ENCODE measurements around the gene TECR.

The TECR gene

GRCh38 chr19:14492756-14493337 is 36.5 kb upstream of the TECR start:
- H3K27me3 ChIP-seq (replicated peaks in 2 of 5; ENCODE audit: control insufficient read depth in 4 of 5, insufficient read depth in 5 of 5, low read length in 4 of 5) = no peaks in the 10 kb centered on the region
- no peak overlapping the region for H3K27ac ChIP-seq (ENCODE audit: insufficient read depth in 1 of 2, low read depth in 1 of 2, low read length in 2 of 2, poor library complexity in 1 of 2, severe bottlenecking in 2 of 2)
- H3K4me1 ChIP-seq (ENCODE audit: control extremely low read depth in 1 of 4, control insufficient read depth in 4 of 4, insufficient read depth in 4 of 4, low read length in 3 of 4) = peaks cover 0 to 20% (median 16%) of the 10 kb centered on the region in 4 experiments
- no peaks in the 10 kb centered on the region for H3K9me3 ChIP-seq (ENCODE audit: control extremely low read depth in 1 of 5, control insufficient read depth in 4 of 5, insufficient read depth in 2 of 5, low read depth in 1 of 5, low read length in 4 of 5)
- CTCF ChIA-PET = interaction anchor here (0.7 to 6.5 kb wide), 9 partner anchors 11 to 433 kb away, joined by 3 to 50 read pairs (median 3); no protein-coding TSS in a partner anchor
- H3K36me3 ChIP-seq (ENCODE audit: control insufficient read depth in 4 of 4, insufficient read depth in 4 of 4, low read length in 3 of 4) = peaks cover 0 to 7% (median 4%) of the 10 kb centered on the region in 4 experiments
- WGBS (ENCODE audit: insufficient coverage) = 94% methylated on average over 5 of the region's 5 CpGs
- POLR2A ChIA-PET = interaction anchor here (0.6 kb wide), 1 partner anchor 19 kb away, joined by 3 read pairs; no protein-coding TSS in a partner anchor
- no peak for DNase-seq
- no peak overlapping the region for H3K4me3 ChIP-seq (ENCODE audit: control insufficient read depth in 1 of 7, extremely low read depth in 1 of 7, insufficient read depth in 4 of 7, low read depth in 2 of 7, low read length in 6 of 7)

- ChIA-PET POLR2A (interaction anchor here (2.0 kb wide), 1 partner anchor 24 kb away, joined by 8 read pairs; the partner anchor contains the start of gene DNAJB1), CTCF (interaction anchor here (0.8 to 1.2 kb wide), 2 partner anchors 8 to 9 kb away, joined by 3 to 4 read pairs; no protein-coding TSS in a partner anchor)
- Histone ChIP-seq H3K27ac (ENCODE audit: insufficient read depth in 1 of 2, low read depth in 1 of 2, low read length in 2 of 2, poor library complexity in 1 of 2, severe bottlenecking in 2 of 2) (no peak overlapping the region), H3K4me1 (ENCODE audit: control extremely low read depth in 1 of 4, control insufficient read depth in 4 of 4, insufficient read depth in 4 of 4, low read length in 3 of 4) (peaks cover 0 to 20% (median 16%) of the 10 kb centered on the region in 4 experiments), H3K36me3 (ENCODE audit: control insufficient read depth in 4 of 4, insufficient read depth in 4 of 4, low read length in 3 of 4) (peaks cover 0 to 3% (median 1%) of the 10 kb centered on the region in 4 experiments), H3K27me3 (replicated peaks in 2 of 5; ENCODE audit: control insufficient read depth in 4 of 5, insufficient read depth in 5 of 5, low read length in 4 of 5) (no peaks in the 10 kb centered on the region), H3K4me3 (ENCODE audit: control insufficient read depth in 1 of 7, extremely low read depth in 1 of 7, insufficient read depth in 4 of 7, low read depth in 2 of 7, low read length in 6 of 7) (no peak overlapping the region), H3K9me3 (ENCODE audit: control extremely low read depth in 1 of 5, control insufficient read depth in 4 of 5, insufficient read depth in 2 of 5, low read depth in 1 of 5, low read length in 4 of 5) (no peaks in the 10 kb centered on the region)
- no CpG with 5 or more reads among the region's 4 CpGs for WGBS (ENCODE audit: insufficient coverage)
- DNase-seq = no peak
Measured at GRCh38 chr19:14494411-14494810, 35.0 kb upstream of the TECR start.

DNA sequence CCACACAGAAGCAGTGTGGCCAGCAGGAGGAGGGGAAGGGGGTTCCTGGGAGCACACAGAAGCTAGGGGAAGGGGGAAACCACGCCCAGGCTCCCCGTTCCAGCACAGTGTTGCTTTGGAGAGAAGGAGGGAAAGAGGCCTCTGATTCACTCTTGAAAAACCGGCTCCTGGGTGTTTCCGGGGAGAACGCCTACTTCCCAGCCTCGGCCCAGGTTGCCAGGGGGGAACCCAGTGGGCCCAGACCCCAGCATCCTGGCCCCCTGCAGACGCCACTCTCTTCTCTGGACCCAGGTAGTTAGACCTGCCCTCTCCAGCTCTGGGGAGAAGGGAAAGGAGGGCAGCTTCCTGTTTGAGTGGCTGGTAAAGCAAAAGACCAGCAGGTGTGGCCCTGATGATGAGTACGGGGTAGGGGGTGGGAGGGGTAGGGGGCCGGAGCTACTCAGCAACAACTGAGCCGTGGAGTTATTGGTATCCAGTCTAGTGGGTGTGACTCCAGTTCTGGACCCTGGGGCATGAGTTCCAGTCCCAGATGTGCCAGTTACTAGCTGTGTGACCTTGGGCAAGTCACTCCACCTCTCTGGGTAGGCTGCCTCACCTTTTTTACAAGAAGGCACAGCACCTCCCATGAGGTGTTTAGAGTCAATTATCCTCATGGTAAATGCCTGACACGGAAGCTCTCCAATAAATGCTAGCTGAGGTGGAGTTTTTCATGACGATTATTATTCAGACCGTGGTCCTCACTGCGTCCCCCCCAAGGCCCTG is 34.3 kb upstream of the TECR start:
- POLR2A ChIA-PET = interaction anchor here (2.0 kb wide), 1 partner anchor 23 kb away, joined by 8 read pairs; the partner anchor contains the start of gene DNAJB1
- H3K4me3 ChIP-seq (ENCODE audit: control insufficient read depth in 1 of 7, extremely low read depth in 1 of 7, insufficient read depth in 4 of 7, low read depth in 2 of 7, low read length in 6 of 7) = peak overlapping the region in 6 of 7 experiments; percentile 68 to 85 (median 73)
- no peak for DNase-seq
- H3K4me1 ChIP-seq (ENCODE audit: control extremely low read depth in 1 of 4, control insufficient read depth in 4 of 4, insufficient read depth in 4 of 4, low read length in 3 of 4) = peaks cover 0 to 20% (median 16%) of the 10 kb centered on the region in 4 experiments
- H3K9me3 ChIP-seq (ENCODE audit: control extremely low read depth in 1 of 5, control insufficient read depth in 4 of 5, insufficient read depth in 2 of 5, low read depth in 1 of 5, low read length in 4 of 5) = no peaks in the 10 kb centered on the region
- H3K27me3 ChIP-seq (replicated peaks in 2 of 5; ENCODE audit: control insufficient read depth in 4 of 5, insufficient read depth in 5 of 5, low read length in 4 of 5) = no peaks in the 10 kb centered on the region
- peaks cover 0 to 2% (median 0%) of the 10 kb centered on the region in 4 experiments for H3K36me3 ChIP-seq (ENCODE audit: control insufficient read depth in 4 of 4, insufficient read depth in 4 of 4, low read length in 3 of 4)
- 44% methylated on average over 13 of the region's 14 CpGs for WGBS (ENCODE audit: insufficient coverage)
- CTCF ChIA-PET = interaction anchor here (0.8 to 4.1 kb wide), 6 partner anchors 9 to 55 kb away, joined by 3 to 15 read pairs (median 7); no protein-coding TSS in a partner anchor
- H3K27ac ChIP-seq (ENCODE audit: insufficient read depth in 1 of 2, low read depth in 1 of 2, low read length in 2 of 2, poor library complexity in 1 of 2, severe bottlenecking in 2 of 2) = peak overlapping the region in 1 of 2 experiments; percentile 5

DNA sequence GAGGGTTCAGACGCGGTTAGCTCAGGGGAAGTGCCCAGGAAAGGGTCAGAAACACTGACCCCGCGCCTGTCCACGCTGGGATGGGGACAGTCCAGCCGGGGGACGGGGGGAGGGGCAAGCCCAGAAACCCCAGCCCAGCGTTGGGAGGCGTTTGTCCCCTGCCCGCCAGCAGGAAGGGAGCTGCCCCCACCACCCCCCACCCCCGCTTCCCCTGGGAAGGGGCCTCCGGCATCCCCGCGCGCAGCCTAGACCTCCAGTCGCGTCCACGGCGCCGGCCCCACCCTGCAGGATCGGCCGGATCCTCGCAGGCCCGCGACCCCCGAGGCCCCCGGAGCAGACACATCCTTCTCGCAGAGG is 33.7 kb upstream of the TECR start:
- CTCF ChIA-PET = interaction anchor here (0.9 to 4.1 kb wide), 5 partner anchors 9 to 55 kb away, joined by 3 to 15 read pairs (median 10); no protein-coding TSS in a partner anchor
- H3K4me3 ChIP-seq (ENCODE audit: control insufficient read depth in 1 of 7, extremely low read depth in 1 of 7, insufficient read depth in 4 of 7, low read depth in 2 of 7, low read length in 6 of 7) = peak overlapping the region in 6 of 7 experiments; percentile 68 to 85 (median 73)
- H3K4me1 ChIP-seq (ENCODE audit: control extremely low read depth in 1 of 4, control insufficient read depth in 4 of 4, insufficient read depth in 4 of 4, low read length in 3 of 4) = peaks cover 0 to 20% (median 16%) of the 10 kb centered on the region in 4 experiments
- H3K27ac ChIP-seq (ENCODE audit: insufficient read depth in 1 of 2, low read depth in 1 of 2, low read length in 2 of 2, poor library complexity in 1 of 2, severe bottlenecking in 2 of 2) = peak overlapping the region in 1 of 2 experiments; percentile 5
- H3K27me3 ChIP-seq (replicated peaks in 2 of 5; ENCODE audit: control insufficient read depth in 4 of 5, insufficient read depth in 5 of 5, low read length in 4 of 5) = no peaks in the 10 kb centered on the region
- POLR2A ChIA-PET = interaction anchor here (2.0 kb wide), 1 partner anchor 23 kb away, joined by 8 read pairs; the partner anchor contains the start of gene DNAJB1
- peaks cover 0 to 2% (median 0%) of the 10 kb centered on the region in 4 experiments for H3K36me3 ChIP-seq (ENCODE audit: control insufficient read depth in 4 of 4, insufficient read depth in 4 of 4, low read length in 3 of 4)
- no peaks in the 10 kb centered on the region for H3K9me3 ChIP-seq (ENCODE audit: control extremely low read depth in 1 of 5, control insufficient read depth in 4 of 5, insufficient read depth in 2 of 5, low read depth in 1 of 5, low read length in 4 of 5)
- 0% methylated on average over 10 of the region's 28 CpGs for WGBS (ENCODE audit: insufficient coverage)
- DNase-seq = no peak

DNA sequence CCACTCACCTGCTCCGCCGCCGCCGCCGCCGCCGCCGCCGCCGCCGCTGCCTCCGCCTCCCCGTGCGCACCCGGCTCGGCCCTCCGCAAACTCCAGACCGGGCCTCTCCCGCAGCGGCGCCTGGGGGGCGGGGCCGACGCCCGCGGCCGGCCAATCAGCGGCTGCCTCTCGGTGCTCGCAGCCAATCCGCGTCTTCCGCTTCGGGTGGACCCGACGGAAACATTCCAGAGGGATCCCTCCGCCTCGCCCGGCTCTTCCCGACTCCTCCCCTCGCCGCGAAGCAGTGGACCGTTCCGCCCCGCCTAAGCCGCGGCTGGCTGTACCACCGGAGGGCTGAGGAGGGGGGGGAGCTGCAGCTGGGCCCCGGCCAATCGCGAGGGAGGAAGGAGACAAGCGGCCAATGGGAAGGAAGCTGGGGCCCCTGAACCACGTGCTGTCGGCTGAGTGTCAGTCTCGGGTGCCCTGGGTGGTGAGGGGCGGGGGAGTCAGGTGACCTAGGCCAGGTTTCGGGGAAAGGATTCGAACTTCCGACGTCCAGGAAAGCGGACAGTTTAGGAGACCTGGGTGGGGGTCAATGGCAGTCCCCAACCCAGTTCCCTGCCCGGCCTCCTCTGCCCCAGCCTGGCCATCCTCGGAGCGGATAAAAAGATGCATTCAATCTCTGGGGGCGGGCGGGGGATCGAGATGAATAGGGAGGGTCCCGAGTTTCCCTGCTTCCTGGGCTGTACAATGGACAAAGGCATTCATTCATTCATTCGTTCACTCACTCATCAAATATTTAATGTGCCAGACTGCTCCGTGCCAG is 33.2 kb upstream of the TECR start, which contains the start of gene GIPC1:
Gene GIPC1, minus strand, starts transcription at position 99 of the 805 bp plus-strand sequence. CDS start 13,151 bp downstream, outside the sequence.
- 8% methylated on average over 50 of the region's 71 CpGs for WGBS (ENCODE audit: insufficient coverage)
- Histone ChIP-seq H3K4me3 (ENCODE audit: control insufficient read depth in 1 of 7, extremely low read depth in 1 of 7, insufficient read depth in 4 of 7, low read depth in 2 of 7, low read length in 6 of 7) (peak within 1 kb of the TSS; percentile 49 to 85 (median 73)), H3K27me3 (replicated peaks in 2 of 5; ENCODE audit: control insufficient read depth in 4 of 5, insufficient read depth in 5 of 5, low read length in 4 of 5) (no peaks in the 10 kb centered on the region), H3K36me3 (ENCODE audit: control insufficient read depth in 4 of 4, insufficient read depth in 4 of 4, low read length in 3 of 4) (peaks cover 0 to 2% (median 0%) of the 10 kb centered on the region in 4 experiments), H3K4me1 (ENCODE audit: control extremely low read depth in 1 of 4, control insufficient read depth in 4 of 4, insufficient read depth in 4 of 4, low read length in 3 of 4) (peaks cover 0 to 20% (median 16%) of the 10 kb centered on the region in 4 experiments), H3K27ac (ENCODE audit: insufficient read depth in 1 of 2, low read depth in 1 of 2, low read length in 2 of 2, poor library complexity in 1 of 2, severe bottlenecking in 2 of 2) (peak within 1 kb of the TSS in 1 of 2 experiments; percentile 43), H3K9me3 (ENCODE audit: control extremely low read depth in 1 of 5, control insufficient read depth in 4 of 5, insufficient read depth in 2 of 5, low read depth in 1 of 5, low read length in 4 of 5) (no peaks in the 10 kb centered on the region)
- ChIA-PET POLR2A (interaction anchor here (1.4 to 2.0 kb wide), 2 partner anchors 13 to 22 kb away, joined by 4 to 8 read pairs; partner anchors contain the start of gene DNAJB1), CTCF (interaction anchor here (1.4 to 4.1 kb wide), 6 partner anchors 8 to 54 kb away, joined by 4 to 15 read pairs (median 8); partner anchors contain the start of gene PTGER1)
- DNase-seq = peak; percentile 75 to 86 (median 81)

DNA sequence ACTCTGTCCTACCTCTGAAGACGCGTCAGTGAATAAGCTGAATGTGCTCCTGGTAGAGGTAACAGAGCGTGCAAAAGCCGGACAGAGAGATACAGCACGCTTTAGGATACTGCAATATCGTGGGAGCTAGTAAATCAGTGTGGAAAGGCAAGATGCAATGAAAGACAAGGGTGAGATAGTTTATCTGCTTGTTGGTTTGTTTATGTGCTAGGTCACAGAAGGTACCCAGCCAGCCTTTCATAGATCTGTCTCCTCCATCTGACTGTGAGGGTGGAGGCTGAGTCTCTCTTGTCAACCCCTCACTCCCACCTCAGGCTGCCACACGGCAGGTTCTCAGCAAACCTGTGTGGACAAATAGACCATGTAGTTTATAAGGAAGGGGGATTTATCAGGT is 32.6 kb upstream of the TECR start:
- Histone ChIP-seq H3K4me1 (ENCODE audit: control extremely low read depth in 1 of 4, control insufficient read depth in 4 of 4, insufficient read depth in 4 of 4, low read length in 3 of 4) (peaks cover 0 to 20% (median 16%) of the 10 kb centered on the region in 4 experiments), H3K4me3 (ENCODE audit: control insufficient read depth in 1 of 7, extremely low read depth in 1 of 7, insufficient read depth in 4 of 7, low read depth in 2 of 7, low read length in 6 of 7) (no peak overlapping the region), H3K9me3 (ENCODE audit: control extremely low read depth in 1 of 5, control insufficient read depth in 4 of 5, insufficient read depth in 2 of 5, low read depth in 1 of 5, low read length in 4 of 5) (no peaks in the 10 kb centered on the region), H3K27me3 (replicated peaks in 2 of 5; ENCODE audit: control insufficient read depth in 4 of 5, insufficient read depth in 5 of 5, low read length in 4 of 5) (no peaks in the 10 kb centered on the region), H3K27ac (ENCODE audit: insufficient read depth in 1 of 2, low read depth in 1 of 2, low read length in 2 of 2, poor library complexity in 1 of 2, severe bottlenecking in 2 of 2) (no peak overlapping the region), H3K36me3 (ENCODE audit: control insufficient read depth in 4 of 4, insufficient read depth in 4 of 4, low read length in 3 of 4) (no peaks in the 10 kb centered on the region)
- 73% methylated on average over 3 of the region's 7 CpGs for WGBS (ENCODE audit: insufficient coverage)
- no peak for DNase-seq
- ChIA-PET POLR2A (interaction anchor here (1.1 to 1.4 kb wide), 2 partner anchors 13 to 22 kb away, joined by 3 to 4 read pairs; partner anchors contain the start of gene DNAJB1), CTCF (interaction anchor here (1.2 to 4.1 kb wide), 8 partner anchors 8 to 60 kb away, joined by 4 to 15 read pairs (median 5); partner anchors contain the start of gene PTGER1)
